ENCODE measurements around the gene MED25.

DNA sequence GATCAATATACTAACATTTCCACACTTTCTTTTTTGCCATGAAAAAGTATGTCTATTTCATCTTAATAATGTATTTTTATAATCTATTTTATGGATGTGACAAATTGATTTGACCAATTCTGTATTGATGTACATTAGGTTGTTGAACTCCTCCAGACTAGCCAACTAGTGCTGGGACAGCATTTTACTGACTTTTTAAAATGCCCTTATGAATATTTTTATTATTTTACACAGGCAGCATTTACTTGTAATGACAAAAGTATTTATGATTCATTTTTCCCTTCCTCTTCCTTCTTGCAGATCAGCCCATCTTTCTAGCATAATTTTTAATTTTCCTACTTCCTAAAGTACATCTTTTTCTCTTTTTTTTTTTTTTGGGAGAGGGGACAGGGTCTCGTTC is 4.1 kb upstream of the MED25 start:
- TF ChIP-seq, protein P1, sequence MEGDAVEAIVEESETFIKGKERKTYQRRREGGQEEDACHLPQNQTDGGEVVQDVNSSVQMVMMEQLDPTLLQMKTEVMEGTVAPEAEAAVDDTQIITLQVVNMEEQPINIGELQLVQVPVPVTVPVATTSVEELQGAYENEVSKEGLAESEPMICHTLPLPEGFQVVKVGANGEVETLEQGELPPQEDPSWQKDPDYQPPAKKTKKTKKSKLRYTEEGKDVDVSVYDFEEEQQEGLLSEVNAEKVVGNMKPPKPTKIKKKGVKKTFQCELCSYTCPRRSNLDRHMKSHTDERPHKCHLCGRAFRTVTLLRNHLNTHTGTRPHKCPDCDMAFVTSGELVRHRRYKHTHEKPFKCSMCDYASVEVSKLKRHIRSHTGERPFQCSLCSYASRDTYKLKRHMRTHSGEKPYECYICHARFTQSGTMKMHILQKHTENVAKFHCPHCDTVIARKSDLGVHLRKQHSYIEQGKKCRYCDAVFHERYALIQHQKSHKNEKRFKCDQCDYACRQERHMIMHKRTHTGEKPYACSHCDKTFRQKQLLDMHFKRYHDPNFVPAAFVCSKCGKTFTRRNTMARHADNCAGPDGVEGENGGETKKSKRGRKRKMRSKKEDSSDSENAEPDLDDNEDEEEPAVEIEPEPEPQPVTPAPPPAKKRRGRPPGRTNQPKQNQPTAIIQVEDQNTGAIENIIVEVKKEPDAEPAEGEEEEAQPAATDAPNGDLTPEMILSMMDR (IDR thresholded peaks at IDR 0.05; ENCODE audit: insufficient read depth, low read length, poor library complexity, severe bottlenecking): no peak
- no peak for TF ChIP-seq EZH2phosphoT487 (conservative IDR thresholded peaks at IDR 0.05; ENCODE audit: low read length)
